Astrocyte (in vitro differentiated cells and primary cell): ENCODE data around the gene PCDHGA4. TPM values are rescaled to one million over a fixed set of nuclear protein-coding genes. Genes with fewer than 3 reads are reported as not detected.
A peak's percentile ranks its signal among the peaks of the same experiment; 100 is the strongest.

Experiments used
- DNase-seq: peaks from one replicate; pipeline ENCODE4 v3.0.0-alpha.2; 2010; ENCODE audit warnings: low read depth
- FAIRE-seq: peaks from 2 replicates; lab custom pipeline; 2011; peaks lifted over from hg19 to GRCh38; lab: Jason Lieb, UNC
- H2AFZ ChIP-seq: 2 replicates; pipeline ENCODE4 v1.6.0; 2012; ENCODE audit warnings: low read depth, low read length, inconsistent platforms
- H3K27ac ChIP-seq: 2 replicates; pipeline ENCODE4 v1.5.1; 2011; ENCODE audit warnings: low read depth, low read length, inconsistent platforms
- H3K27me3 ChIP-seq: 2 replicates; pipeline ENCODE4 v1.6.0; 2011; ENCODE audit warnings: low read length, inconsistent platforms; ENCODE audit not compliant: insufficient read depth
- H3K36me3 ChIP-seq: 2 replicates; pipeline ENCODE4 v1.5.1; 2011; ENCODE audit warnings: low read length, inconsistent platforms; ENCODE audit not compliant: insufficient read depth
- H3K4me1 ChIP-seq: 2 replicates; pipeline ENCODE4 v1.5.1; 2011; ENCODE audit warnings: low read length, inconsistent platforms; ENCODE audit not compliant: insufficient read depth
- H3K4me2 ChIP-seq: 2 replicates; pipeline ENCODE4 v1.6.0; 2012; ENCODE audit warnings: low read length, inconsistent platforms
- H3K4me3 ChIP-seq: 2 replicates; pipeline ENCODE4 v1.5.1; 2011; ENCODE audit warnings: low read depth, mild to moderate bottlenecking, low read length, inconsistent platforms; ENCODE audit not compliant: insufficient read depth
- H3K79me2 ChIP-seq: 2 replicates; pipeline ENCODE4 v1.6.0; 2012; ENCODE audit warnings: mild to moderate bottlenecking, low read length, inconsistent platforms; ENCODE audit not compliant: insufficient read depth
- H3K9ac ChIP-seq: 2 replicates; pipeline ENCODE4 v1.6.0; 2012; ENCODE audit warnings: mild to moderate bottlenecking, low read length, inconsistent platforms
- H3K9me3 ChIP-seq: 2 replicates; pipeline ENCODE4 v1.5.1; 2012; ENCODE audit warnings: low read depth, mild to moderate bottlenecking, low read length, inconsistent platforms; ENCODE audit not compliant: insufficient read depth
- H4K20me1 ChIP-seq: 2 replicates; pipeline ENCODE4 v1.6.0; 2012; ENCODE audit warnings: low read length, inconsistent platforms; ENCODE audit not compliant: insufficient read depth
- H3K27ac Mint-ChIP-seq: one replicate; pipeline ENCODE4 v1.8.0; 2021; ENCODE audit warnings: mild to moderate bottlenecking, mixed read lengths; ENCODE audit not compliant: unreplicated experiment
- H3K27me3 Mint-ChIP-seq: one replicate; pipeline ENCODE4 v1.8.0; 2021; ENCODE audit warnings: low read depth, mixed read lengths; ENCODE audit not compliant: unreplicated experiment
- H3K36me3 Mint-ChIP-seq: one replicate; pipeline ENCODE4 v1.8.0; 2021; ENCODE audit warnings: low read depth, mixed read lengths; ENCODE audit not compliant: unreplicated experiment
- H3K4me1 Mint-ChIP-seq: one replicate; pipeline ENCODE4 v1.8.0; 2021; ENCODE audit warnings: low read depth, mixed read lengths; ENCODE audit not compliant: unreplicated experiment
- H3K4me3 Mint-ChIP-seq: one replicate; pipeline ENCODE4 v1.8.0; 2021; ENCODE audit warnings: mild to moderate bottlenecking, moderate library complexity, mixed read lengths; ENCODE audit not compliant: unreplicated experiment
- H3K9me3 Mint-ChIP-seq: one replicate; pipeline ENCODE4 v1.8.0; 2021; ENCODE audit warnings: mild to moderate bottlenecking, mixed read lengths; ENCODE audit not compliant: unreplicated experiment
- EZH2 ChIP-seq: IDR thresholded peaks from 2 replicates; pipeline ENCODE4 v1.6.1; 2012; ENCODE audit warnings: mild to moderate bottlenecking, low read length, inconsistent platforms; ENCODE audit not compliant: insufficient read depth
- total RNA-seq: library from RNA; stranded (reverse); gene quantifications from 2 replicates; pipeline ENCODE4 v1.2.1, GENCODE V29; 2021
- TF ChIP-seq, protein P1 (sequence below): IDR thresholded peaks from 2 replicates; pipeline ENCODE4 v1.5.1; 2011; ENCODE audit warnings: low read depth, mild to moderate bottlenecking, inconsistent platforms, low read length, moderate library complexity; ENCODE audit not compliant: insufficient read depth

Gene PCDHGA4
- total RNA-seq, 1 donor from 2014 or later: 0.48 TPM

DNA sequence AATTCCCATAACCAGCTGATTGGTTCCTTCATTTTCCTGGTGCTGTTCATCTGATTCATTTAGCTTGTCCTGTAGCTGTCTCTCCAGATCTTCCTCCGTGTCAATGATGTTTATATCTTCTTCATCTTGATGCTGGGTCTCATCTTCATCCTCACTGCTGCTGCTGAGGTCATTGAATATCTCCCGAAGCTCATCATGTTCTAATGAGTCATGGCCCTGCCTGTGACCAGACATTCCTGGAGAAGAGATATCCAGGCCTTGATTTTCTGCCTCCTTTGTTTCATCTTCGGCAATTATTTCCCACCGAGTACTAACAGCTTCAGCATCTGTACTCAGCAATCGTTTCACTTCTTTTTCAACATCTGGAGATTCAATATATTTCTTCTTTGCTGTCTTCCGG, 35.6 kb upstream of the PCDHGA4 start:
- peaks cover 20% of the 10 kb centered on the region for H4K20me1 ChIP-seq
- H3K27me3 ChIP-seq: no peaks in the 10 kb centered on the region
- no peak overlapping the region for H3K27ac ChIP-seq
- H3K4me3 ChIP-seq: peak overlapping the region; percentile 89
- no peak for FAIRE-seq
- no peak for DNase-seq
- H3K4me1 ChIP-seq: no peaks in the 10 kb centered on the region
- H3K4me2 ChIP-seq: peak overlapping the region; percentile 89
- H2AFZ ChIP-seq: no peak overlapping the region
- TF ChIP-seq, protein P1, sequence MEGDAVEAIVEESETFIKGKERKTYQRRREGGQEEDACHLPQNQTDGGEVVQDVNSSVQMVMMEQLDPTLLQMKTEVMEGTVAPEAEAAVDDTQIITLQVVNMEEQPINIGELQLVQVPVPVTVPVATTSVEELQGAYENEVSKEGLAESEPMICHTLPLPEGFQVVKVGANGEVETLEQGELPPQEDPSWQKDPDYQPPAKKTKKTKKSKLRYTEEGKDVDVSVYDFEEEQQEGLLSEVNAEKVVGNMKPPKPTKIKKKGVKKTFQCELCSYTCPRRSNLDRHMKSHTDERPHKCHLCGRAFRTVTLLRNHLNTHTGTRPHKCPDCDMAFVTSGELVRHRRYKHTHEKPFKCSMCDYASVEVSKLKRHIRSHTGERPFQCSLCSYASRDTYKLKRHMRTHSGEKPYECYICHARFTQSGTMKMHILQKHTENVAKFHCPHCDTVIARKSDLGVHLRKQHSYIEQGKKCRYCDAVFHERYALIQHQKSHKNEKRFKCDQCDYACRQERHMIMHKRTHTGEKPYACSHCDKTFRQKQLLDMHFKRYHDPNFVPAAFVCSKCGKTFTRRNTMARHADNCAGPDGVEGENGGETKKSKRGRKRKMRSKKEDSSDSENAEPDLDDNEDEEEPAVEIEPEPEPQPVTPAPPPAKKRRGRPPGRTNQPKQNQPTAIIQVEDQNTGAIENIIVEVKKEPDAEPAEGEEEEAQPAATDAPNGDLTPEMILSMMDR: no peak
- TF ChIP-seq EZH2: no peak
- peaks cover 7% of the 10 kb centered on the region for H3K4me1 Mint-ChIP-seq
- H3K4me3 Mint-ChIP-seq: peak overlapping the region; percentile 98
- H3K9ac ChIP-seq: no peak overlapping the region
- H3K27me3 Mint-ChIP-seq: no peaks in the 10 kb centered on the region
- H3K36me3 ChIP-seq: peaks cover 19% of the 10 kb centered on the region
- peaks cover 67% of the 10 kb centered on the region for H3K9me3 Mint-ChIP-seq
- peaks cover 48% of the 10 kb centered on the region for H3K36me3 Mint-ChIP-seq
- peaks cover 27% of the 10 kb centered on the region for H3K9me3 ChIP-seq
- peaks cover 47% of the 10 kb centered on the region for H3K79me2 ChIP-seq
- peak overlapping the region; percentile 100 for H3K27ac Mint-ChIP-seq

DNA sequence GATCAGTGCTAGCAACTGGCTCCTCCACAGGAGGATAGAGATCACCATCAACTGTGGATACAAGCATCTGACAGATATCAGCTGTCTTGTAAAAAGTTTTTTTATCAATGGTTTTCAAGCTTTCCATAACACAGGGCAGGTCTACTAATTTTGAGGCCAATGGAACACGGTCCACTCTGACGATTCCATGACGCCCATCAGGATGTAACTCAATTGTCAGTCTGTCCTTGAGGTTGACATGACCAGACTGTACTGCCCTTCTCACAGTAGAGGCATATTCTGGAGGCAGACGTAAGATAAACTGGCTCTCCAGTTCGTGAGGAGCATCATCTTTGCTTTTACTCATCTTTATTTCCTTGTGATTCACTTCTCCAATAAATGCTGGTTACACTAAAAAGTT, 35.1 kb upstream of the PCDHGA4 start:
- peaks cover 7% of the 10 kb centered on the region for H3K4me1 Mint-ChIP-seq
- peaks cover 63% of the 10 kb centered on the region for H3K9me3 Mint-ChIP-seq
- peaks cover 25% of the 10 kb centered on the region for H3K9me3 ChIP-seq
- peaks cover 19% of the 10 kb centered on the region for H3K36me3 ChIP-seq
- TF ChIP-seq, protein P1: no peak
- no peak for TF ChIP-seq EZH2
- peak overlapping the region; percentile 98 for H3K4me3 Mint-ChIP-seq
- no peak overlapping the region for H2AFZ ChIP-seq
- H3K27me3 ChIP-seq: no peaks in the 10 kb centered on the region
- peak overlapping the region; percentile 89 for H3K4me2 ChIP-seq
- H4K20me1 ChIP-seq: peaks cover 20% of the 10 kb centered on the region
- no peaks in the 10 kb centered on the region for H3K27me3 Mint-ChIP-seq
- H3K36me3 Mint-ChIP-seq: peaks cover 45% of the 10 kb centered on the region
- H3K9ac ChIP-seq: peak overlapping the region; percentile 95
- peaks cover 43% of the 10 kb centered on the region for H3K79me2 ChIP-seq
- no peak for DNase-seq
- peak overlapping the region; percentile 89 for H3K4me3 ChIP-seq
- no peak overlapping the region for H3K27ac ChIP-seq
- H3K4me1 ChIP-seq: no peaks in the 10 kb centered on the region
- peak overlapping the region; percentile 100 for H3K27ac Mint-ChIP-seq
- no peak for FAIRE-seq
